KMS-11 (cell line): ENCODE measurements around the gene BTD.

ENCODE experiments used
- H2AFZ ChIP-seq: fragments of 200-600 bp; sonication (generic); 2 replicates; pipeline ENCODE4 v1.6.1; 2016; ENCODE audit warnings: antibody characterized with exemption, mixed run types, low read depth
- H3K27ac ChIP-seq: fragments of 200-600 bp; sonication (generic); 2 replicates; pipeline ENCODE4 v1.6.1; 2016; ENCODE audit warnings: mild to moderate bottlenecking, mixed run types
- H3K27me3 ChIP-seq: fragments of 200-600 bp; sonication (generic); 2 replicates; pipeline ENCODE4 v1.6.1; 2017; ENCODE audit warnings: mild to moderate bottlenecking, low read depth, mixed run types, moderate library complexity; ENCODE audit not compliant: insufficient read depth
- H3K36me3 ChIP-seq: fragments of 200-600 bp; sonication (generic); 2 replicates; pipeline ENCODE4 v1.6.1; 2017; ENCODE audit warnings: mild to moderate bottlenecking, mixed run types; ENCODE audit not compliant: insufficient read depth
- H3K4me1 ChIP-seq: fragments of 200-600 bp; sonication (generic); 2 replicates; pipeline ENCODE4 v1.6.1; 2016; ENCODE audit warnings: mild to moderate bottlenecking, low read depth, mixed run types; ENCODE audit not compliant: poor library complexity, severe bottlenecking
- H3K4me2 ChIP-seq: fragments of 200-600 bp; sonication (generic); 2 replicates; pipeline ENCODE4 v1.7.0; 2016; ENCODE audit warnings: mild to moderate bottlenecking, mixed run types
- H3K4me3 ChIP-seq: fragments of 200-600 bp; sonication (generic); IDR thresholded peaks from 2 replicates; pipeline ENCODE4 v1.6.1; 2017; ENCODE audit warnings: low read depth, low read length, mixed read lengths; ENCODE audit not compliant: insufficient read depth
- H3K79me2 ChIP-seq: fragments of 200-600 bp; sonication (generic); 2 replicates; pipeline ENCODE4 v1.6.1; 2016; ENCODE audit warnings: low read depth, mixed run types; ENCODE audit not compliant: insufficient read depth
- H3K9ac ChIP-seq: fragments of 200-600 bp; sonication (generic); 2 replicates; pipeline ENCODE4 v1.6.1; 2016; ENCODE audit warnings: mild to moderate bottlenecking, mixed run types
- H4K20me1 ChIP-seq: fragments of 200-600 bp; sonication (generic); 2 replicates; pipeline ENCODE4 v1.6.1; 2016; ENCODE audit warnings: mild to moderate bottlenecking, mixed run types; ENCODE audit not compliant: insufficient read depth
- CTCF ChIP-seq: fragments of 200-600 bp; sonication (generic); conservative IDR thresholded peaks from 2 replicates; pipeline ENCODE4 v1.6.1; 2017; ENCODE audit warnings: low read depth, mild to moderate bottlenecking, antibody characterized with exemption, low read length, moderate library complexity, mixed read lengths

BTD gene

GRCh38 chr3:15673536-15673935 is 72.0 kb downstream of the BTD start:
- no peaks in the 10 kb centered on the region for H3K4me1 ChIP-seq
- no peaks in the 10 kb centered on the region for H4K20me1 ChIP-seq
- no peak overlapping the region for H3K4me3 ChIP-seq
- H3K9ac ChIP-seq, result no peak overlapping the region
- no peak for TF ChIP-seq CTCF
- H3K4me2 ChIP-seq, result no peak overlapping the region
- no peak overlapping the region for H3K27ac ChIP-seq
- no peaks in the 10 kb centered on the region for H3K27me3 ChIP-seq
- no peaks in the 10 kb centered on the region for H3K79me2 ChIP-seq
- no peak overlapping the region for H2AFZ ChIP-seq
- no peaks in the 10 kb centered on the region for H3K36me3 ChIP-seq

GRCh38 chr3:15676259-15676658 is 74.7 kb downstream of the BTD start:
- H3K9ac ChIP-seq, result no peak overlapping the region
- H3K36me3 ChIP-seq, result no peaks in the 10 kb centered on the region
- H2AFZ ChIP-seq, result no peak overlapping the region
- no peaks in the 10 kb centered on the region for H3K79me2 ChIP-seq
- no peaks in the 10 kb centered on the region for H3K4me1 ChIP-seq
- no peak overlapping the region for H3K4me3 ChIP-seq
- H3K27ac ChIP-seq, result no peak overlapping the region
- no peak for TF ChIP-seq CTCF
- H3K27me3 ChIP-seq, result no peaks in the 10 kb centered on the region
- H3K4me2 ChIP-seq, result no peak overlapping the region
- H4K20me1 ChIP-seq, result no peaks in the 10 kb centered on the region

- Histone ChIP-seq H3K27ac (no peak overlapping the region), H3K4me2 (no peak overlapping the region), H2AFZ (no peak overlapping the region), H3K27me3 (no peaks in the 10 kb centered on the region), H3K4me3 (no peak overlapping the region), H3K9ac (no peak overlapping the region), H3K79me2 (no peaks in the 10 kb centered on the region), H3K4me1 (peaks cover 8% of the 10 kb centered on the region), H4K20me1 (no peaks in the 10 kb centered on the region), H3K36me3 (no peaks in the 10 kb centered on the region)
- no peak for TF ChIP-seq CTCF
These were observed 77.8 kb downstream of the BTD start for GRCh38 chr3:15679306-15679705.

- Histone ChIP-seq H3K9ac (no peak overlapping the region), H2AFZ (no peak overlapping the region), H3K36me3 (no peaks in the 10 kb centered on the region)
These were observed 80.1 kb downstream of the BTD start for GRCh38 chr3:15681668-15682067.

More at GRCh38 chr3:15681668-15682067, 80.1 kb downstream of the BTD start:
- H3K79me2 ChIP-seq, result no peaks in the 10 kb centered on the region
- peaks cover 8% of the 10 kb centered on the region for H3K4me1 ChIP-seq
- no peak overlapping the region for H3K27ac ChIP-seq
- TF ChIP-seq CTCF, result no peak
- H3K27me3 ChIP-seq, result no peaks in the 10 kb centered on the region
- H3K4me3 ChIP-seq, result no peak overlapping the region
- no peak overlapping the region for H3K4me2 ChIP-seq
- H4K20me1 ChIP-seq, result no peaks in the 10 kb centered on the region
